Esophagus squamous epithelium (tissue), 5 donors: ENCODE results near the gene ZNF777. TPM values are rescaled to one million over a fixed set of nuclear protein-coding genes. Genes with fewer than 3 reads are reported as not detected.

Experiments
- DNase-seq: peaks from one replicate; lab custom pipeline; 2025; lab: John Stamatoyannopoulos, UW
- H3K27ac ChIP-seq, 4 donors: fragments of 200-600 bp; sonication (generic); one replicate each; pipeline ENCODE4 v1.5.1; 2016 to 2019; ENCODE audit warnings: mild to moderate bottlenecking in 1 of 4
- H3K27me3 ChIP-seq, 4 donors: fragments of 200-600 bp; sonication (generic); 1 replicate in 3 of 4; 2 replicates in 1 of 4; pipeline versions ENCODE4 v1.5.1 to v1.6.0; 2017 to 2021; ENCODE audit warnings: antibody characterized with exemption in 1 of 4
- H3K36me3 ChIP-seq, 3 donors: fragments of 200-600 bp; sonication (generic); one replicate each; pipeline ENCODE4 v1.5.1; 2016 to 2019
- H3K4me1 ChIP-seq, 3 donors: fragments of 200-600 bp; sonication (generic); one replicate each; pipeline ENCODE4 v1.5.1; 2017 to 2019
- H3K4me3 ChIP-seq, 4 donors: fragments of 200-600 bp; sonication (generic); 1 replicate in 3 of 4; 2 replicates in 1 of 4; pipeline ENCODE4 v1.5.1; 2016 to 2019; ENCODE audit warnings: mild to moderate bottlenecking in 2 of 4, moderate library complexity in 1 of 4
- H3K9me3 ChIP-seq, 3 donors: fragments of 200-600 bp; sonication (generic); one replicate each; pipeline ENCODE4 v1.5.1; 2016 to 2019
- POLR2A ChIP-seq, 4 donors: fragments of 450-650 bp; IDR thresholded peaks; one replicate each; pipeline ENCODE4 v1.6.1; 2017; ENCODE audit warnings: antibody characterized with exemption in 4 of 4, mild to moderate bottlenecking in 4 of 4, moderate library complexity in 3 of 4
- WGBS, 2 donors: methylation state at CpG; one replicate each; pipeline ENCODE4 v1.1.5; 2018; 5-methylcytosine and 5-hydroxymethylcytosine counted together
- intact Hi-C: fragments of 100-400 bp; cut with DNase I; formaldehyde crosslinking; loops from one replicate; pipeline ENCODE4 v1.15.0; 2022
- total RNA-seq, 4 donors: library from RNA; depleted of rRNA; stranded (reverse); fragments of >200 nt; gene quantifications; one replicate each; pipeline ENCODE4 v1.1.0, GENCODE V29; 2016
- TF ChIP-seq, protein P1 (sequence below), 6 experiments: fragments of 450-650 bp in 4 of 6; fragments of 200-600 bp in 2 of 6; sonication (generic) in 2 of 6; IDR thresholded peaks; one replicate each; pipeline ENCODE4 v1.5.1; 2016 to 2019; ENCODE audit warnings: antibody characterized with exemption in 6 of 6, mild to moderate bottlenecking in 4 of 6, moderate library complexity in 4 of 6
- donor health status: DM: yes; HTN: yes; CAD: no.

Gene ZNF777
- total RNA-seq, 4 donors from 2014 or later = 4.6 to 9.7 (median 7.8) TPM

- no peaks in the 10 kb centered on the region for H3K27me3 ChIP-seq
- intact Hi-C loops = no loop called here
- no peak for TF ChIP-seq POLR2A (IDR thresholded peaks at IDR 0.05)
- TF ChIP-seq, protein P1, sequence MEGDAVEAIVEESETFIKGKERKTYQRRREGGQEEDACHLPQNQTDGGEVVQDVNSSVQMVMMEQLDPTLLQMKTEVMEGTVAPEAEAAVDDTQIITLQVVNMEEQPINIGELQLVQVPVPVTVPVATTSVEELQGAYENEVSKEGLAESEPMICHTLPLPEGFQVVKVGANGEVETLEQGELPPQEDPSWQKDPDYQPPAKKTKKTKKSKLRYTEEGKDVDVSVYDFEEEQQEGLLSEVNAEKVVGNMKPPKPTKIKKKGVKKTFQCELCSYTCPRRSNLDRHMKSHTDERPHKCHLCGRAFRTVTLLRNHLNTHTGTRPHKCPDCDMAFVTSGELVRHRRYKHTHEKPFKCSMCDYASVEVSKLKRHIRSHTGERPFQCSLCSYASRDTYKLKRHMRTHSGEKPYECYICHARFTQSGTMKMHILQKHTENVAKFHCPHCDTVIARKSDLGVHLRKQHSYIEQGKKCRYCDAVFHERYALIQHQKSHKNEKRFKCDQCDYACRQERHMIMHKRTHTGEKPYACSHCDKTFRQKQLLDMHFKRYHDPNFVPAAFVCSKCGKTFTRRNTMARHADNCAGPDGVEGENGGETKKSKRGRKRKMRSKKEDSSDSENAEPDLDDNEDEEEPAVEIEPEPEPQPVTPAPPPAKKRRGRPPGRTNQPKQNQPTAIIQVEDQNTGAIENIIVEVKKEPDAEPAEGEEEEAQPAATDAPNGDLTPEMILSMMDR (IDR thresholded peaks at IDR 0.05) = no peak
- H3K9me3 ChIP-seq = no peaks in the 10 kb centered on the region
- no peak overlapping the region for H3K27ac ChIP-seq
- peaks cover 17 to 90% (median 27%) of the 10 kb centered on the region in 3 donors for H3K36me3 ChIP-seq
- no peak for DNase-seq
- 94 to 95% methylated on average over 7 to 13 of the region's 18 CpGs for WGBS, 2 donors
- H3K4me3 ChIP-seq = no peak overlapping the region
- no peaks in the 10 kb centered on the region for H3K4me1 ChIP-seq
Measured at GRCh38 chr7:149477494-149478443, 16.9 kb upstream of the ZNF777 start.

DNA sequence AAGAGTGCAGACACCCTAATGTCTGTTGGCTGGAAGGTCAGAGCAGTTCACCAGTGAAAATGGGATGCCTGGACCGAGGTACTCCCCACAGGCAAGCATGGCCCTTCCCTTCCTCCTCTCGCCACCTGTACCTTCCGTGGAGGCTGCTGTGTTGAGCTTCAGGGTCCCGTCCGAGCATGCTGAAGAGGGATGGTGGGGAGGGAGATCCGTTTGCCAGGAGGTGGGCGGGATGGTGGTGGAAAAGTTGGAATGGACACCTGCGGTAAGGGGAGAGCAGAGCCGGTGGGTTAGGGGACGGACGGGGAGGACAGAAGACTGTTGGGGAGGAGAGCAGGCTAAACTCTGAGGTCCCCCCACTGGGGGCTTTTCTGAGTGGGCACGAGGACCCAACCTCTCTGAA, 15.9 kb upstream of the ZNF777 start:
- intact Hi-C loops = no loop called here
- Histone ChIP-seq H3K27me3 (no peaks in the 10 kb centered on the region), H3K36me3 (peaks cover 17 to 94% (median 27%) of the 10 kb centered on the region in 3 donors), H3K4me3 (no peak overlapping the region), H3K27ac (no peak overlapping the region), H3K4me1 (no peaks in the 10 kb centered on the region), H3K9me3 (no peaks in the 10 kb centered on the region)
- WGBS, 2 donors = 87 to 89% methylated on average over 9 to 12 of the region's 12 CpGs
- no peak for DNase-seq
- no peak for TF ChIP-seq POLR2A (IDR thresholded peaks at IDR 0.05)
- TF ChIP-seq, protein P1 (IDR thresholded peaks at IDR 0.05) = no peak

- H3K9me3 ChIP-seq = no peaks in the 10 kb centered on the region
- H3K4me3 ChIP-seq = no peak overlapping the region
- H3K27me3 ChIP-seq = no peaks in the 10 kb centered on the region
- DNase-seq = no peak
- H3K36me3 ChIP-seq = peaks cover 17 to 95% (median 27%) of the 10 kb centered on the region in 3 donors
- no peaks in the 10 kb centered on the region for H3K4me1 ChIP-seq
- intact Hi-C loops = no loop called here
- H3K27ac ChIP-seq = no peak overlapping the region
- 81 to 92% methylated on average over 2 to 8 of the region's 21 CpGs for WGBS, 2 donors
- TF ChIP-seq, protein P1 (IDR thresholded peaks at IDR 0.05) = no peak
- no peak for TF ChIP-seq POLR2A (IDR thresholded peaks at IDR 0.05)
Measured at GRCh38 chr7:149475121-149476045, 14.5 kb upstream of the ZNF777 start.

GRCh38 chr7:149474309-149475120, 13.7 kb upstream of the ZNF777 start:
- Histone ChIP-seq H3K4me3 (no peak overlapping the region), H3K36me3 (peaks cover 17 to 87% (median 23%) of the 10 kb centered on the region in 3 donors), H3K27me3 (no peaks in the 10 kb centered on the region), H3K4me1 (no peaks in the 10 kb centered on the region), H3K9me3 (no peaks in the 10 kb centered on the region), H3K27ac (no peak overlapping the region)
- intact Hi-C loops = no loop called here
- WGBS, 2 donors = 96 to 97% methylated on average over 21 to 39 of the region's 77 CpGs
- no peak for DNase-seq
- no peak for TF ChIP-seq POLR2A (IDR thresholded peaks at IDR 0.05)
- TF ChIP-seq, protein P1 (IDR thresholded peaks at IDR 0.05) = no peak
